MM.1S (cell line): ENCODE results near the gene CFAP46.

Source experiments
- EZH2 ChIP-seq: fragments of 300-600 bp; sonication (generic); optimal IDR thresholded peaks from 2 replicates; pipeline ENCODE3; 2017; ENCODE audit warnings: low read depth, mild to moderate bottlenecking, antibody characterized with exemption, low read length, mixed read lengths
- EZH2phosphoT487 ChIP-seq: fragments of 300-600 bp; sonication (generic); IDR thresholded peaks from 2 replicates; pipeline ENCODE4 v1.6.1; 2018; ENCODE audit warnings: antibody characterized with exemption, low read length
- TF ChIP-seq, protein P1 (sequence below): fragments of 300-600 bp; sonication (generic); IDR thresholded peaks from 2 replicates; pipeline ENCODE4 v1.5.1; 2016; ENCODE audit warnings: antibody characterized with exemption, low read length, mixed read lengths

DNA sequence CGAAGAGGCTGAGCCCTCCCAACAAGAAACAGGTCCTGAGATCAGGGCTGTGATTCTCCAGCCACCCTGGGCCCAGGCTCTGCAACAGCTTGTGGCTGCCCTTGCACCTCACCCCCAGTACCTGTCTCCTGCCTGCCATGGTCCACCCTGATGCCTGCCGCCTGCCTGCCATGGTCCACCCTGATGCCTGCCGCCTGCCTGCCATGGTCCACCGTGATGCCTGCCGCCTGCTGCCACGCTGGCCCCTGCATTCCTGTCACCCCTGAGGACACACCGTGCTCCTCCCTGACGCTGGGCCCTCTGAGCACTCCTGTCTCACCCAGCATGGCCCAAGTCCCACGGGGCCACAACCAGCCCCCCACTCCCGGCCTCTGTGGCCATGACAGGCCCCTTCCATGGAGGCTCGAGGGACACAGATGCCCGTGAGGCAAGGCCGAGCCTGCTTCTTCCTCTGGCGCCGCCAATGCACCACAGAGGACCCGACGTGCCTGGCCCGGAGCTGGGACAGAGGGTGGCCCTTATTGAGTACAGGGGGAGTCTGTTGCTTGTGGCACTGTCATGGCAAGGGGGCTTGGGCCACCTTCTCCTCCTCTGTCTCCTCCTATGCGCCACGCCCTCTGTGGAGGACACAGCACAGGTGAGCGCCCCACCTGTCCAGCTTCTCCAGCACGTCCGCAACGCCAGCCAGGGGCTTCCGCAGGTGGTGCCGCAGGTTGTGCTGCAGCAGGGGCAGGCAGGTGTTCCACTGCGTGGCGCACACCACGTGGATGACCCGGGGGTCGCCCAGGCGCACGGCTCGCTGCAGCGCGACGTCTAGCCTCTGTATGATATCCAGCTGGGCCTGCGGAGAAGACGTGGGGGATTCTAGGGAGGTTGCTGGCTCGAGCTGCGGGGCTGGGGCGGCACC is 18.1 kb downstream of the CFAP46 start:
- TF ChIP-seq, protein P1, sequence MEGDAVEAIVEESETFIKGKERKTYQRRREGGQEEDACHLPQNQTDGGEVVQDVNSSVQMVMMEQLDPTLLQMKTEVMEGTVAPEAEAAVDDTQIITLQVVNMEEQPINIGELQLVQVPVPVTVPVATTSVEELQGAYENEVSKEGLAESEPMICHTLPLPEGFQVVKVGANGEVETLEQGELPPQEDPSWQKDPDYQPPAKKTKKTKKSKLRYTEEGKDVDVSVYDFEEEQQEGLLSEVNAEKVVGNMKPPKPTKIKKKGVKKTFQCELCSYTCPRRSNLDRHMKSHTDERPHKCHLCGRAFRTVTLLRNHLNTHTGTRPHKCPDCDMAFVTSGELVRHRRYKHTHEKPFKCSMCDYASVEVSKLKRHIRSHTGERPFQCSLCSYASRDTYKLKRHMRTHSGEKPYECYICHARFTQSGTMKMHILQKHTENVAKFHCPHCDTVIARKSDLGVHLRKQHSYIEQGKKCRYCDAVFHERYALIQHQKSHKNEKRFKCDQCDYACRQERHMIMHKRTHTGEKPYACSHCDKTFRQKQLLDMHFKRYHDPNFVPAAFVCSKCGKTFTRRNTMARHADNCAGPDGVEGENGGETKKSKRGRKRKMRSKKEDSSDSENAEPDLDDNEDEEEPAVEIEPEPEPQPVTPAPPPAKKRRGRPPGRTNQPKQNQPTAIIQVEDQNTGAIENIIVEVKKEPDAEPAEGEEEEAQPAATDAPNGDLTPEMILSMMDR = no peak
- TF ChIP-seq EZH2 (no peak), EZH2phosphoT487 (no peak)
